ENCODE results near the gene RAD23A.
A peak's percentile ranks its signal among the peaks of the same experiment; 100 is the strongest.
"Not testable (repeated sequence)": the region's sequence is repeated elsewhere in the genome, so short reads cannot be mapped to it uniquely, and the experiment has no call there.

Gene RAD23A

GRCh38 chr19:12945479-12946091 lies at the start of gene RAD23A:
TSS of gene RAD23A (plus strand) at chr19:12945862. CDS start at chr19:12945949, 87 bp downstream.
- DNase-seq, result peak; percentile 98

GRCh38 chr19:12896460-12896859 lies 49.2 kb upstream of the RAD23A start:
- DNase-seq, result no peak

GRCh38 chr19:12899891-12900518 lies 45.7 kb upstream of the RAD23A start:
- DNase-seq, result no peak

GRCh38 chr19:12907166-12907565 lies 38.5 kb upstream of the RAD23A start:
- no peak for DNase-seq

- DNase-seq, result peak; percentile 95
Observed at GRCh38 chr19:12912571-12912970, 33.1 kb upstream of the RAD23A start.

- peak; percentile 99 for DNase-seq
Observed at GRCh38 chr19:12913011-12913561, 32.6 kb upstream of the RAD23A start.

GRCh38 chr19:12913851-12914690 lies 31.6 kb upstream of the RAD23A start:
- peak; percentile 82 for DNase-seq

GRCh38 chr19:12915860-12916259 lies 29.8 kb upstream of the RAD23A start:
- DNase-seq, result not testable (repeated sequence)

- no peak for DNase-seq
Observed at GRCh38 chr19:12918253-12918652, 27.4 kb upstream of the RAD23A start.

- no peak for DNase-seq
Observed at GRCh38 chr19:12921047-12921446, 24.6 kb upstream of the RAD23A start.

- DNase-seq, result no peak
Observed at GRCh38 chr19:12922959-12923358, 22.7 kb upstream of the RAD23A start.

GRCh38 chr19:12924621-12925310 lies 20.9 kb upstream of the RAD23A start:
- DNase-seq, result no peak

- no peak for DNase-seq
Observed at GRCh38 chr19:12930002-12930645, 15.5 kb upstream of the RAD23A start.

- no peak for DNase-seq
Observed at GRCh38 chr19:12932392-12933286, 13.0 kb upstream of the RAD23A start.

GRCh38 chr19:12933287-12934072 lies 12.2 kb upstream of the RAD23A start, which contains the start of gene FARSA:
TSS of gene FARSA (minus strand) at chr19:12933711. CDS start at chr19:12933696, 15 bp downstream.
- DNase-seq, result peak; percentile 94

GRCh38 chr19:12935071-12935470 lies 10.6 kb upstream of the RAD23A start:
- no peak for DNase-seq

GRCh38 chr19:12936582-12936981 lies 9.1 kb upstream of the RAD23A start:
- peak; percentile 39 for DNase-seq

GRCh38 chr19:12937093-12937926 lies 8.4 kb upstream of the RAD23A start:
- peak; percentile 75 for DNase-seq
